ENCODE results near the gene VPS35L.

VPS35L gene

DNA sequence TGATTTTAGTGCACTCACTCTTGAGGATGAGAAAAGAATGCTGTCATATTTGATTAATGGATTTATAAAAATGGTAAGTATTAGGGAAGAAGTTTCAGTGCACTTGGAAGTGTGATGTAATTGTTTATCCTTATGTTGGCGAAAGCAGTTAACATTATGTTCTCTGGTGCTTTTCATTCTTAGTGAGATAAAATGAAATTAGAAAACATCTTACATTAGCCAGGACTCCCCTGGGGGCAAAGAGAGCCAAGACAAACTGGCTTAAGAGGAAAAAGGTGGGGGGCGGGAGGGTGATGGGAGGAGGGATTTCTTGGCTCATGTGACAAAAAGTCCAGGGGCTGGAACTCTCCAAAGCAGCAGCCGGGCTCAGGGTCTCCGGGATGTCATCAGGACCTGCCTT lies 89.4 kb downstream of the VPS35L start:
- Histone ChIP-seq H3K27me3 (replicated peaks; ENCODE audit: control insufficient read depth, insufficient read depth, low read length) (no peaks in the 10 kb centered on the region), H3K36me3 (ENCODE audit: control insufficient read depth, insufficient read depth, low read length) (peaks cover 9% of the 10 kb centered on the region), H3K4me3 (replicated peaks; ENCODE audit: low read depth, low read length) (no peak overlapping the region)
- DNase-seq (ENCODE audit: extremely low read depth, insufficient read length): no peak
- TF ChIP-seq, protein P1, sequence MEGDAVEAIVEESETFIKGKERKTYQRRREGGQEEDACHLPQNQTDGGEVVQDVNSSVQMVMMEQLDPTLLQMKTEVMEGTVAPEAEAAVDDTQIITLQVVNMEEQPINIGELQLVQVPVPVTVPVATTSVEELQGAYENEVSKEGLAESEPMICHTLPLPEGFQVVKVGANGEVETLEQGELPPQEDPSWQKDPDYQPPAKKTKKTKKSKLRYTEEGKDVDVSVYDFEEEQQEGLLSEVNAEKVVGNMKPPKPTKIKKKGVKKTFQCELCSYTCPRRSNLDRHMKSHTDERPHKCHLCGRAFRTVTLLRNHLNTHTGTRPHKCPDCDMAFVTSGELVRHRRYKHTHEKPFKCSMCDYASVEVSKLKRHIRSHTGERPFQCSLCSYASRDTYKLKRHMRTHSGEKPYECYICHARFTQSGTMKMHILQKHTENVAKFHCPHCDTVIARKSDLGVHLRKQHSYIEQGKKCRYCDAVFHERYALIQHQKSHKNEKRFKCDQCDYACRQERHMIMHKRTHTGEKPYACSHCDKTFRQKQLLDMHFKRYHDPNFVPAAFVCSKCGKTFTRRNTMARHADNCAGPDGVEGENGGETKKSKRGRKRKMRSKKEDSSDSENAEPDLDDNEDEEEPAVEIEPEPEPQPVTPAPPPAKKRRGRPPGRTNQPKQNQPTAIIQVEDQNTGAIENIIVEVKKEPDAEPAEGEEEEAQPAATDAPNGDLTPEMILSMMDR (IDR thresholded peaks at IDR 0.05; ENCODE audit: insufficient read depth, low read length, poor library complexity, severe bottlenecking): no peak

DNA sequence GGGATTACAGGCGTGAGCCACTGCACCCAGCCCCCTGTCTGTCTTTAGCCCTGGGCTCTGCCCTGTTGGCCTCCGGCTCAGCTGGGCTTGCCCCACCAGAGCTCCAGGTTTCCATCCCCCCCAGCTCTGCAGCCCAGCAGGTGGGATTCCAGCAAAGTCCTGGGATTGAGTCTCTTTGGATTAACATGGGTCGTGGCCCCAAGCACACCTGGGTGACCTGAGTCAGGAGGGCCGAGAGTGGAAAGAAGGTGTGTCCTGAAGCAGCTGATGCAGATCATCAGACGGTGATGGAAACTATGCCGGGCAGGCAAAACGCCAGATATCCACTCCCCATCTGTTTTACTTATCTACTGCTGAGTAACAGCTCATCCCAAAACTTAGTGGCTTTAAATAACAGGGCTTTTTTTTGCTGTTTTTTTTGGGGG lies 90.1 kb downstream of the VPS35L start:
- no peak for DNase-seq (ENCODE audit: extremely low read depth, insufficient read length)
- TF ChIP-seq, protein P1 (IDR thresholded peaks at IDR 0.05; ENCODE audit: insufficient read depth, low read length, poor library complexity, severe bottlenecking): no peak
- Histone ChIP-seq H3K36me3 (ENCODE audit: control insufficient read depth, insufficient read depth, low read length) (peaks cover 9% of the 10 kb centered on the region), H3K4me3 (replicated peaks; ENCODE audit: low read depth, low read length) (no peak overlapping the region), H3K27me3 (replicated peaks; ENCODE audit: control insufficient read depth, insufficient read depth, low read length) (no peaks in the 10 kb centered on the region)

DNA sequence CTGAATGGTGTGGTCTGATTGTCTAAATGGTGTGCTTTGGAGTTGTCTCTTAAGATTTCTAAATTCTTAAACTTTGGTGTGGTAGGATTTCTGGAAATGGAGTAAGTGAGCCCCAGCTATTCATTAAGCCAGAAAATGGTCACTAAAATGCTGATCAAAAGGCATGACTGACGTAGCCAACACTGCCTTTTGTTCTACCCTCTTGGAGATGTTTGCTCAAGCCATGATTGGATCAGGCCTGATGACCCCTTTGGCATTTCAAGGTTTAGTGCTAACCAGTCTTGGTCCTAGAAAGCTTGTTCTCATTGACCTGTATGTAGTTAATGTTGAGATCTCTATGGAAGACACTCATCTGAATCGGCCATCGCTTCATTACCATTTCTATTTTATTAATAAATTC lies 94.5 kb downstream of the VPS35L start:
- TF ChIP-seq, protein P1 (IDR thresholded peaks at IDR 0.05; ENCODE audit: insufficient read depth, low read length, poor library complexity, severe bottlenecking): no peak
- Histone ChIP-seq H3K27me3 (replicated peaks; ENCODE audit: control insufficient read depth, insufficient read depth, low read length) (no peaks in the 10 kb centered on the region), H3K4me3 (replicated peaks; ENCODE audit: low read depth, low read length) (no peak overlapping the region), H3K36me3 (ENCODE audit: control insufficient read depth, insufficient read depth, low read length) (peaks cover 14% of the 10 kb centered on the region)
- DNase-seq (ENCODE audit: extremely low read depth, insufficient read length): no peak

DNA sequence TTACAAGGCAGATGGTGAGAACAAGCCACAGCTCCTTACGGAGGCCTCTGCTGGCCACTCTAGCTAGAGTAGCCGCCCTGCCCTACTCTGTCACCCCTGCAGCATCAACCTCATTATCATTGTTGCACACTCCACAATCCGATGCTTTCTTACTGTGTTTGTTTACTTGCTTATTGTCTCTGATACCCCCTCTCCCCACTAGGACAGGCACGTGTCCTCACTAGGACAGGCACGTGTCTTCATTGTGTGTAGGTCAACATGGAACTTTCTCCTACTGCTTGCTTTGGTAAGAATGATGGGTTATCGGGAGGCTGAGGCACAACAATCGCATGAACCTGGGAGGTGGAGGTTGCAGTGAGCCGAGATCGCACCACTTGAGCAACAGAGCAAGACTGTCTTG lies 98.6 kb downstream of the VPS35L start:
- DNase-seq (ENCODE audit: extremely low read depth, insufficient read length): no peak
- peaks cover 13% of the 10 kb centered on the region for H3K36me3 ChIP-seq (ENCODE audit: control insufficient read depth, insufficient read depth, low read length)
- TF ChIP-seq, protein P1 (IDR thresholded peaks at IDR 0.05; ENCODE audit: insufficient read depth, low read length, poor library complexity, severe bottlenecking): no peak

DNA sequence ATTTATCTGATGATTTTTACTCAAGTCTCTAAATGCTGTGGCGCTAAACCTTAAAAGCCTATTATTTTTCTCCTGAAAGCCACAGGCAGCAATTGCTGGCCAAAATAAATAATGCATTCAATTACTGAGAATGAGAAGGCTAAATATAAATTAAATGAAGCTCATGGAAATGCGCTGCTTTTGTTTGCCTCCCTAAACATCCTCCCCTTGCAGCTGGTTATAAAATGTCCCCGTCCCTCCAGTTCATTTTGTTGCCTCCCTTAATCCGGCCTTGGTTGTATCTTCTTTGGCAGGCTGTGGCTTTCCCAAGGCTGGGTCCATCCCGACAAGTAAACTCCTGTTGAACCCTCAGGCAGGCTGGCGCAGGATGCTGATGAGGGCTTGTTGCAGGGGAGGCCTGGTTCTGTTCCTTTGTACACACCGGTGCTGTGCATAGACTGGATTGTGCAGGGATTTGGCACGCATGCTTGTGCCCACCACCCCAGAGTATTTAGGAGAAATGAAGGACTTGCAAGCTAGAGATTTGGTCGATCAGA lies 99.8 kb downstream of the VPS35L start:
- TF ChIP-seq, protein P1 (IDR thresholded peaks at IDR 0.05; ENCODE audit: insufficient read depth, low read length, poor library complexity, severe bottlenecking): no peak
- no peaks in the 10 kb centered on the region for H3K27me3 ChIP-seq (replicated peaks; ENCODE audit: control insufficient read depth, insufficient read depth, low read length)
- H3K36me3 ChIP-seq (ENCODE audit: control insufficient read depth, insufficient read depth, low read length): peaks cover 13% of the 10 kb centered on the region
- no peak overlapping the region for H3K4me3 ChIP-seq (replicated peaks; ENCODE audit: low read depth, low read length)
- DNase-seq (ENCODE audit: extremely low read depth, insufficient read length): no peak

More for the DNA sequence above, 98.6 kb downstream of the VPS35L start:
- Histone ChIP-seq H3K4me3 (replicated peaks; ENCODE audit: low read depth, low read length) (no peak overlapping the region), H3K27me3 (replicated peaks; ENCODE audit: control insufficient read depth, insufficient read depth, low read length) (no peaks in the 10 kb centered on the region)

- no peaks in the 10 kb centered on the region for H3K27me3 ChIP-seq (replicated peaks; ENCODE audit: control insufficient read depth, insufficient read depth, low read length)
- TF ChIP-seq, protein P1 (IDR thresholded peaks at IDR 0.05; ENCODE audit: insufficient read depth, low read length, poor library complexity, severe bottlenecking): no peak
- DNase-seq (ENCODE audit: extremely low read depth, insufficient read length): no peak
- H3K4me3 ChIP-seq (replicated peaks; ENCODE audit: low read depth, low read length): no peak overlapping the region
- H3K36me3 ChIP-seq (ENCODE audit: control insufficient read depth, insufficient read depth, low read length): peaks cover 10% of the 10 kb centered on the region
Observed at GRCh38 chr16:19657831-19658230, 102.3 kb downstream of the VPS35L start.
